ENCODE measurements around the gene SRP68.
A peak's percentile ranks its signal among the peaks of the same experiment; 100 is the strongest.

Gene SRP68

GRCh38 chr17:76076146-76076764 lies 3.9 kb upstream of the SRP68 start:
- H3K4me3 ChIP-seq (ENCODE audit: low read depth, low read length) = no peak overlapping the region
- in situ Hi-C loops (cut with HindIII; ENCODE audit: low sequenced_read_pairs) = no loop called here
- TF ChIP-seq CTCF (IDR thresholded peaks at IDR 0.05; ENCODE audit: low read depth, low read length, missing control alignments) = no peak
- no peak for DNase-seq (ENCODE audit: low read depth)

- H3K4me3 ChIP-seq (ENCODE audit: low read depth, low read length) = no peak overlapping the region
- DNase-seq (ENCODE audit: low read depth) = no peak
- TF ChIP-seq CTCF (IDR thresholded peaks at IDR 0.05; ENCODE audit: low read depth, low read length, missing control alignments) = no peak
- in situ Hi-C loops (cut with HindIII; ENCODE audit: low sequenced_read_pairs) = no loop called here
Measured at GRCh38 chr17:76075364-76076145, 3.2 kb upstream of the SRP68 start.

- H3K4me3 ChIP-seq (ENCODE audit: low read depth, low read length) = no peak within 1 kb of the TSS
- TF ChIP-seq CTCF (IDR thresholded peaks at IDR 0.05; ENCODE audit: low read depth, low read length, missing control alignments) = no peak
- in situ Hi-C loops (cut with HindIII; ENCODE audit: low sequenced_read_pairs) = no loop called here
- DNase-seq (ENCODE audit: low read depth) = no peak
Measured at GRCh38 chr17:76074390-76075363, 2.4 kb upstream of the SRP68 start, which contains the start of gene GALR2. Gene GALR2 (plus strand): TSS chr17:76074781. CDS start chr17:76074884, 103 bp downstream.

- H3K4me3 ChIP-seq (ENCODE audit: low read depth, low read length) = peak overlapping the region; percentile 77
- no peak for TF ChIP-seq CTCF (IDR thresholded peaks at IDR 0.05; ENCODE audit: low read depth, low read length, missing control alignments)
- DNase-seq (ENCODE audit: low read depth) = no peak
- in situ Hi-C loops (cut with HindIII; ENCODE audit: low sequenced_read_pairs) = no loop called here
Measured at GRCh38 chr17:76071531-76072147, 678 bp downstream of the SRP68 start.

- no peak for TF ChIP-seq CTCF (IDR thresholded peaks at IDR 0.05; ENCODE audit: low read depth, low read length, missing control alignments)
- H3K4me3 ChIP-seq (ENCODE audit: low read depth, low read length) = no peak overlapping the region
- DNase-seq (ENCODE audit: low read depth) = no peak
- in situ Hi-C loops (cut with HindIII; ENCODE audit: low sequenced_read_pairs) = no loop called here
Measured at GRCh38 chr17:76065775-76066174, 6.5 kb downstream of the SRP68 start.

Measured in astrocyte of the cerebellum (primary cell).